Measurements from ENCODE around the gene KSR1. TPM values are rescaled to one million over a fixed set of nuclear protein-coding genes. Genes with fewer than 3 reads are reported as not detected.

The KSR1 gene
- total and polyA plus RNA-seq, 2 of the 8 experiments (the other 6 are each of a cell fraction or from before 2014, with no cell fraction given), result 14.1 to 34.7 TPM

- Histone ChIP-seq H2BK15ac (ENCODE audit: low read length) (no peak overlapping the region), H3K27ac (ENCODE audit: low read depth, low read length) (no peak overlapping the region), H4K8ac (ENCODE audit: extremely low read depth, insufficient read depth, low read length) (no peak overlapping the region), H3K9ac (replicated peaks in 1 of 4; ENCODE audit: extremely low read depth in 1 of 4, low read depth in 3 of 4, low read length in 3 of 4) (no peak overlapping the region), H2AFZ (ENCODE audit: low read length) (no peak overlapping the region), H3K4me3 (ENCODE audit: extremely low read depth in 1 of 4, insufficient read depth in 2 of 4, low read depth in 3 of 4, low read length in 4 of 4) (no peak overlapping the region), H4K5ac (ENCODE audit: insufficient read length, low read depth, low read length) (no peak overlapping the region), H3K56ac (replicated peaks; ENCODE audit: insufficient read length, low read depth, low read length) (no peak overlapping the region), H3K27me3 (replicated peaks in 1 of 4; ENCODE audit: control insufficient read depth in 3 of 4, extremely low read depth in 1 of 4, insufficient read depth in 3 of 4, low read length in 3 of 4) (no peaks in the 10 kb centered on the region), H3K9me3 (ENCODE audit: insufficient read depth in 2 of 2, low read depth in 1 of 2, low read length in 1 of 2) (no peaks in the 10 kb centered on the region), H2BK120ac (replicated peaks; ENCODE audit: low read depth, low read length) (no peak overlapping the region), H3K79me1 (ENCODE audit: low read depth, low read length) (peaks cover 13% of the 10 kb centered on the region), H3K79me2 (ENCODE audit: control insufficient read depth in 1 of 2, insufficient read depth in 2 of 2, low read length in 2 of 2) (peaks cover 0 to 52% of the 10 kb centered on the region in 2 experiments; a peak in 2 of 4 replicates), H3K23ac (ENCODE audit: insufficient read length) (no peak overlapping the region), H3K18ac (ENCODE audit: extremely low read depth, low read length) (no peak overlapping the region), H3K14ac (ENCODE audit: insufficient read length) (no peak overlapping the region), H2BK12ac (ENCODE audit: low read depth, low read length) (no peak overlapping the region), H3K4me1 (replicated peaks in 1 of 4; ENCODE audit: control insufficient read depth in 3 of 4, insufficient read depth in 4 of 4, low read length in 3 of 4) (peaks cover 0 to 4% (median 1%) of the 10 kb centered on the region in 4 experiments; a peak in 4 of 7 replicates), H3K23me2 (ENCODE audit: low read depth, low read length) (no peaks in the 10 kb centered on the region), H2BK20ac (ENCODE audit: low read length) (no peak overlapping the region), H4K20me1 (replicated peaks in 1 of 2; ENCODE audit: control insufficient read depth in 1 of 2, insufficient read depth in 2 of 2, low read length in 2 of 2) (peaks cover 0 to 9% of the 10 kb centered on the region in 2 experiments), H4K91ac (replicated peaks; ENCODE audit: insufficient read length, low read length) (no peak overlapping the region), H2AK5ac (ENCODE audit: low read depth, low read length) (no peak overlapping the region), H3K4ac (replicated peaks; ENCODE audit: insufficient read length, low read depth, low read length) (no peak overlapping the region), H3K36me3 (ENCODE audit: control insufficient read depth in 2 of 4, insufficient read depth in 4 of 4, low read length in 3 of 4) (no peaks in the 10 kb centered on the region), H3K4me2 (ENCODE audit: insufficient read depth in 1 of 2, low read depth in 2 of 2, low read length in 2 of 2) (no peak overlapping the region), H2BK5ac (ENCODE audit: low read depth, low read length) (no peak overlapping the region)
- DNase-seq (ENCODE audit: low read depth in 1 of 2, low spot score in 2 of 2) (no peak), FAIRE-seq (no peak)
- ChIA-PET POLR2A (ENCODE audit: partially characterized antibody) (interaction anchor here (1.3 to 2.1 kb wide), 3 partner anchors 12 to 91 kb away, joined by 3 to 5 read pairs (median 5); no protein-coding TSS in a partner anchor), CTCF (ENCODE audit: partially characterized antibody) (interaction anchor here (0.7 to 6.3 kb wide), 9 partner anchors 14 to 108 kb away, joined by 3 to 52 read pairs (median 3); no protein-coding TSS in a partner anchor)
- 94% methylated on average over 7 of the region's 7 CpGs; no CpG with 5 or more reads in 1 of the 2 experiments for WGBS, 2 experiments (ENCODE audit: extremely low coverage in 1 of 2, insufficient coverage in 1 of 2, insufficient read length in 1 of 2, insufficient replicate concordance in 2 of 2, low coverage in 1 of 2, low lambda C conversion rate in 2 of 2, missing lambda C conversion rate in 1 of 2)
- TF ChIP-seq SRF (IDR thresholded peaks at IDR 0.05; ENCODE audit: low read depth, low read length) (no peak), SIN3A (conservative IDR thresholded peaks at IDR 0.05 in 1 of 2, IDR thresholded peaks at IDR 0.05 in 1 of 2; ENCODE audit: low read depth in 1 of 2, low read length in 2 of 2) (no peak), NANOG (IDR thresholded peaks at IDR 0.05; ENCODE audit: insufficient read depth, low read depth, low read length, poor library complexity, severe bottlenecking) (no peak), USF2 (IDR thresholded peaks at IDR 0.05; ENCODE audit: low read length) (no peak), YY1 (IDR thresholded peaks at IDR 0.05; ENCODE audit: low read depth, low read length) (no peak), MAX (IDR thresholded peaks at IDR 0.05) (no peak), RNF2 (IDR thresholded peaks at IDR 0.05; ENCODE audit: borderline replicate concordance, low read depth, low read length, missing control alignments, poor library complexity, severe bottlenecking) (no peak), BRCA1 (IDR thresholded peaks at IDR 0.05; ENCODE audit: low read depth, low read length) (no peak), EP300 (IDR thresholded peaks at IDR 0.05; ENCODE audit: borderline replicate concordance in 1 of 2, low read depth in 2 of 2, low read length in 2 of 2) (no peak), SP4 (IDR thresholded peaks at IDR 0.05; ENCODE audit: low read length) (no peak)
Measured at GRCh38 chr17:27546624-27547300, 90.5 kb downstream of the KSR1 start.

All from H1 (cell line).